Right ventricle myocardium superior (tissue), 1 donor: ENCODE data around the gene CISTR. TPM values are rescaled to one million over a fixed set of nuclear protein-coding genes. Genes with fewer than 3 reads are reported as not detected.

Source experiments
- ATAC-seq: fragments of 200-7000 bp; cut with Tn5 transposase; one replicate; pipeline ENCODE4 v1.9.1; 2020; ENCODE audit warnings: mild to moderate bottlenecking; ENCODE audit not compliant: poor library complexity
- DNase-seq: peaks from one replicate; pipeline ENCODE4 v3.0.0-alpha.2; 2020
- intact Hi-C: fragments of 100-400 bp; cut with DNase I; formaldehyde crosslinking; loops from one replicate; pipeline ENCODE4 v1.11.2; 2022
- total RNA-seq: library from RNA; stranded (reverse); fragmentation: NEBNext Ultra II Directional; extraction: Animal tissue kit (Norgen Biotek cat#: 25700); gene quantifications from one replicate; pipeline ENCODE4 v1.2.1, GENCODE V29; 2021
- donor health status: DM: no; HTN: yes; CAD: no; lungs with severe emphysema.

Gene CISTR
- total RNA-seq, 1 donor from 2014 or later = 0.83 TPM

DNA sequence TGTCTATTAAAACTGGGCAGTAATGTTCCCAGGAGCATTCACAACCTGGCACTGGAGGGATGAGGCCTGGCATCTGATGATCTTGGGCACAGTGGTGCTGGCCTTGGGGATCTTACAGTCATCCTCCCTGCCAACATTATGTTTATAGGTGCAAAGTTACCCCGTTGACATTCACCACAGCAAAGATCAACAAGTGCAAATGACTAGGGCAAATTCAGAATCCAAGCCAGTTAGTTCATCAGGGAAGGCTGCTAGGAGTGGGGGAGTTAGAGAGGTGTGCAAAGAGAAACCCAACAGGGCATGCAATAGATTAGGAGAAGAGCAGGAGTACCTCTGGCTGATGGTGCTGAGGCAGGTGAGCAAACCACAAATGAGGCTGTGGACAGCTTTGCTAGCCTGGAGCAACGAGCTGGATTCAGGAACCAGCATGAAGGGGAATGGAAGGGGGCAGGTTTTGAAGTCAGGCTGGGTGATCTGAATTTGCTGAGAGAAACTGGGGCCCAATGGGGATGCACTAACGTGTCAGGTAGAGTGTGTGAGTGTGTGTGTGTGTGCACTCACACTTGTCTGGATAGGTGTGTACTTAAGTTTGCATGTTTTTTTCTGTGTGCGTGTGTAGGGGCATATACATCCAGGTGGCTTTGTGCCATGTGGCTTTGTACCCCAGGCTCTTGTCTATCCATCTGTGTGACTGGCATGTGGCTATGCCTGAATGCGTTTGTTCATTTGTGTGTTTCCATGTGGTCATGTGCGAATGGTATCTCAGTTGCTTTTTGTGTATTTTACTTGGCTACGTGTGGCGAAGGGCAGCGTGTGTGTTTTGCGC, 1.6 kb downstream of the CISTR start:
- intact Hi-C loops = loop anchor here (10.0 kb wide), 1 partner anchor 205 kb away; no protein-coding TSS in a partner anchor
- no peak for ATAC-seq
- DNase-seq = no peak

GRCh38 chr12:53748072-53748840, 3.5 kb downstream of the CISTR start:
- no peak for DNase-seq
- no peak for ATAC-seq
- intact Hi-C loops = loop anchor here (10.0 kb wide), 1 partner anchor 203 kb away; no protein-coding TSS in a partner anchor

DNA sequence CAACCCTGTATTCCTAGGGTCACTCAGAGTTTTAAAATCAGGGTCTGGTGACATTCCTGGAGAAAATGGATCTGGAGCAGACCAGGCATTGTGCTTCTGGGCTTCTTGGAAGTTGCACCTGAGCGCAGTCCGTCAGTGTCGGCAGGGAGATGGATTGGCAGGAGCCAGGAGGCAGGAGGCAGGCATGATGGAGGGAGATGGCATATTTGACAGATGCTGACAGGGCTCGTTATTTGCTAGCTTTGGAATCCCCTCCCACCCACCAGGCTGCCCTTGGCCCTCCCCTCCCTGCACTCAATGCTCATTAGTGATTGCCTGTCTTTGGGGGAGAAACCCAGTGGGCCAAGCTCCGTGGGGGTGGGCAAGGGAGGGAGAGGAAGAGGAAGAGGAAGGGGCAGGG, 4.7 kb downstream of the CISTR start:
- no peak for DNase-seq
- ATAC-seq = no peak
- intact Hi-C loops = loop anchor here (10.0 kb wide), 1 partner anchor 202 kb away; no protein-coding TSS in a partner anchor

GRCh38 chr12:53746592-53747092, 5.1 kb downstream of the CISTR start:
- ATAC-seq = peak; percentile 91
- peak; percentile 95 for DNase-seq
- intact Hi-C loops = loop anchor here (1.0 to 10.0 kb wide), 2 partner anchors 44 to 202 kb away; no protein-coding TSS in a partner anchor

DNA sequence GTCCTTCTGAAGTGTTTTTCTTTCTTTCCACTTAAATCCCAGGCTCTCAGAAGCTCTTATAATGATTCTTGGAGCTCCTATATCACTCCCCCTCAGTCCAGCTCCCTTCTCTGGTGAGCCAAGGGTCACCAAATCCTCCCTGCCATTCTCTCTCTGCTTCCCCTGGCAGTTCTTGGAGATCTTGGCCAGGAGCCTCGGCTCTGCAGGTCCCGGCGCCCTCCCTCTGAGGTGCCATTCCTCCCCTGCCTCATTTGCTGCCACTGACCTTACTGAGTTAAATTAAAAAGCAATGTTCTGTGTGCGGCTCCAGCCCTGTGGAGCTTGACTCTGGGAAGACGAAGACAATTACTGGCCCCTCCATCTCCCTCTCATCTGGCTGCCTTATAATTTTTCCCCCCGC, 7.0 kb downstream of the CISTR start:
- DNase-seq (no peak), ATAC-seq (no peak)
- intact Hi-C loops = loop anchor here (10.0 kb wide), 1 partner anchor 200 kb away; no protein-coding TSS in a partner anchor

DNA sequence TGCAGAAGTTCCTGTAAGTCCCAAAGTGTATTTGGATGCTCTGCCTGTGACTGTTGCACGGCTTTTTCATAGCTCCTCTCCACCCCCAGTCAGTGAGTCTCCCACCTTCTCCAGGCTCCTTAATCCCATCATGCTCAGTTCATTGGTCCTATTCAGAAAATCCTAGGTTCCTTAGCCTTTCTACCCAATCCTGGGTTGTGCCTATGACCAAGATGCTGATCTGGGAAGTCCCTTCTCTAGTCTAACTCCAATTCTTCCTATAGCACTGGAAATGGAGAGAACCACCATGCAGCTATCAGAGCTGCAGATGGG, 7.7 kb downstream of the CISTR start:
- intact Hi-C loops = loop anchor here (10.0 kb wide), 1 partner anchor 199 kb away; no protein-coding TSS in a partner anchor
- DNase-seq (no peak), ATAC-seq (no peak)

GRCh38 chr12:53743266-53744129, 8.3 kb downstream of the CISTR start:
- intact Hi-C loops = loop anchor here (10.0 kb wide), 1 partner anchor 199 kb away; no protein-coding TSS in a partner anchor
- ATAC-seq (peak; percentile 61), DNase-seq (no peak)

DNA sequence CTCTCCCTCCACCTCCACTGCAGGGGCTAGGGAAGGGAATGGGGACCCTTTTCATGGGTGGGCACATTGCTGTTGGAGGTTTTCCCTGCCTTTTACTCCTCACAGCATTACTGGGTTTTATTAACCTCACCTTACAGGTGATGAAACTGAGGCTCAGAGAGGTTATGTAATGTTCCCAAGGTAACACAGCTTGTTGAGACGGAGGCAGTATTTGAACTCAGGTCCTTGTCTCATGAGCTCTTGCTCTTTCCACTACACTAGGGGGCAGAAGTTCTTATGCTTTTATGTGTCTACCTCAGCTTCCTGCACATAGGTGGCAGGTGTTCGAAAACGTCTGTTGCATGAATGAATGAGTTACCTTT, 11.7 kb downstream of the CISTR start:
- intact Hi-C loops = loop anchor here (10.0 kb wide), 1 partner anchor 195 kb away; no protein-coding TSS in a partner anchor
- DNase-seq (no peak), ATAC-seq (no peak)

DNA sequence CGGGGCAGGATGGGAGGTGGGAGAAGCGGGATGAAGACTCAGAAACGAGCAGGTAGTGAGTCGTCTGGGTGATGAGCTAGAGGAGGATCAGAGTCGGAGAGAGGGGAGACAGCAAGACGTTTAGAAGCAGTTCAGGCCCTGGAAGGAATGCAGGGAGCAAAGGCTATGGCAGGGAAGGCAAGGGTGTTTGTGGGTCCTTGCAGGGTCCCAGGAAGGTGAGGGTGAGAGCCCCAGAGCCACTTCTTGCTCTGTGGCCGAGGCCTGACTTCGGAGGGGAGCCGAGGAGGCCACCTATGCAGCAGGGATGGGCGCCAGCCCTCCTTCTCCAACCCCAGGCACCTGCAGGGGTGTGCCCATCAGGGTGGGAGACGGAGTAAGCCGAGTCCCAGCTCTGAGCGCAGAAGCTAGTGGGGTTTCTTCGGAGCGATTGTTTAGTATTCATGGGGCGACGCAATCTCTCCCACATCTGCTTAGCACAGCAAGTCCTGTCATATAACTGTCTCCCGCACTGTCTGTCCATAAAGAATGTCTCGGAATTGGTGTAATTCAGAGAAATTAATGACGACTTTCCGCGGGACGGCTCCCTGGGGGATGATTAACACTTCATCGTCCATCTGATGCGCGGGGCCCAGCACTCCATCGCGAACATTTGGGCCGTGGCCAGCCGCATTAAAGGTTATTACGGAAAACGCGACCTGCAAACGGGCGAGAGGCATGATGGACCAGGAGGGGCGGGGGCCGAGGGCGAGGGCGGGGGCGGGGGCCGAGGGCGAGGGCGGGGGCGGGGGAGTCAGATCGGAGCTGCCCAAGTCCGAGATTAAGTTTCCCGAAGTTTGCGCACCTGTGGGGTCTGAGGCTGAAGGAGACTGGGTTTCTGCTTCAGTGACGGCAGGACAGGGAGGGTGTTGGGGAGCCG, 12.3 kb downstream of the CISTR start:
- ATAC-seq (no peak), DNase-seq (no peak)
- intact Hi-C loops = loop anchor here (10.0 kb wide), 1 partner anchor 195 kb away; no protein-coding TSS in a partner anchor

- no peak for DNase-seq
- ATAC-seq = no peak
- intact Hi-C loops = no loop called here
Measured at GRCh38 chr12:53738406-53739213, 13.2 kb downstream of the CISTR start.

DNA sequence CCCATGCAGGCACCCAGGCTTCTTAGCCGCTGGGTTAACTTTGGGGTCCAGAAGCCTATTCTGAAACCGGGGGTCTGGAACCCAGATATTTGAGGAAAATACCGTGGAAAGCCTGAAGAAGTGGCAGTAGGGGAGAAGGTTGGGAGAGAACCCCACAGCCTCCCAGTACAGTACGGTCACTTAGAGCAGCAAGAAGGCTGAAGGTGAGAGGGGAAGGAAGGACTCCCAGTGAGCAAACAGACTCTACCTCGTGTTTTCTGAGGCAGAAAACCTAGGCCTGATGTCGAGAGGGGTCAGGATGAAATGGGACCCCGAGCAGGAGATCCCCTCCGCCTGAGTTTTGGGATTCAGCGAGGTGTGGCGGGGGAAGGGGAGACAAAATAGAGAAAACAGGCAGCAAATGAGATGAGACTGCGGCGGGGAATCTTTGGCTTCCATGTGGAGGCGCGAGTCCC, 13.8 kb downstream of the CISTR start:
- DNase-seq = no peak
- intact Hi-C loops = no loop called here
- no peak for ATAC-seq

- DNase-seq (no peak), ATAC-seq (no peak)
- intact Hi-C loops = no loop called here
Measured at GRCh38 chr12:53737093-53737808, 14.5 kb downstream of the CISTR start.

- intact Hi-C loops = no loop called here
- DNase-seq = no peak
- no peak for ATAC-seq
Measured at GRCh38 chr12:53736592-53736991, 15.2 kb downstream of the CISTR start.

DNA sequence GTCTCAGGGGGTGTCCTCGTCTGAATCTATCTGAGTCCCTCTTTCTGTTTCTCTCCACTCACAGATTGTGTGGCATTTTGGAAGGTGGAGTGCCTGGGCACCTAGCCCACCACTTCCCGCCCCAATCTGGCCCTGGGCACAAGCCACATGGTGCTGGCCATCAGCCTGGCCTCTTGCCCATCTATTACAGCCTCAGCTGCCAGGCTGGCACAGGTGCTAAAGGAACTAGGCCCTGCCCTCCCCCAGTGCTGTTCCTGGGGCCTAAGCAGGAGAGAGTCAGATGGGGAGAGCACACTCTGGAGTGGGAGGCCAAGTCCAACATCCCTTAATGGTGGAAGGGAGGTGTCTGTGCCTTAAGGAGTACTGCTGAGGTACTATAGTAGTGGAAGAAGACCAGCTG, 16.2 kb downstream of the CISTR start:
- intact Hi-C loops = no loop called here
- DNase-seq (peak; percentile 61), ATAC-seq (peak; percentile 74)

- DNase-seq = no peak
- ATAC-seq = no peak
- intact Hi-C loops = no loop called here
Measured at GRCh38 chr12:53734425-53734824, 17.4 kb downstream of the CISTR start.

GRCh38 chr12:53733807-53734200, 18.0 kb downstream of the CISTR start:
- intact Hi-C loops = no loop called here
- ATAC-seq (no peak), DNase-seq (no peak)
